Natural killer cell treated with Interleukin-12 subunit alpha and Interleukin-12 subunit beta and Interleukin-15 and Interleukin-18, amount 100 ng/mL, for 72 hours (primary cell): Measurements from ENCODE around the gene MRPL44. TPM values are rescaled to one million over a fixed set of nuclear protein-coding genes. Genes with fewer than 3 reads are reported as not detected.
"Not testable (repeated sequence)": the region's sequence is repeated elsewhere in the genome, so short reads cannot be mapped to it uniquely, and the experiment has no call there.

Experiments used
- ATAC-seq, 2 donors: fragments of 150-1000 bp; cut with Tn5 transposase in 1 of 2; sonication (Bioruptor Pico), chemical (Tn5 transposase) in 1 of 2; 2 replicates each; pipeline ENCODE4 v1.10.0; 2021
- DNase-seq: peaks from one replicate; pipeline ENCODE4 v3.0.0; 2022; ENCODE audit warnings: low spot score
- H3K27ac Mint-ChIP-seq, 2 donors: 1 replicate in 1 of 2; 2 replicates in 1 of 2; pipeline ENCODE4 v1.8.0; 2022; ENCODE audit warnings: mixed read lengths in 2 of 2, mild to moderate bottlenecking in 1 of 2, moderate library complexity in 1 of 2
- H3K27me3 Mint-ChIP-seq, 2 donors: 1 replicate in 1 of 2; 2 replicates in 1 of 2; pipeline ENCODE4 v1.8.0; 2022; ENCODE audit warnings: mixed read lengths in 2 of 2
- H3K36me3 Mint-ChIP-seq: one replicate; pipeline ENCODE4 v1.8.0; 2022; ENCODE audit warnings: mixed read lengths
- H3K4me1 Mint-ChIP-seq, 2 donors: 1 replicate in 1 of 2; 2 replicates in 1 of 2; pipeline ENCODE4 v1.8.0; 2022; ENCODE audit warnings: low read depth in 2 of 2, mixed read lengths in 2 of 2, mild to moderate bottlenecking in 1 of 2
- H3K4me3 Mint-ChIP-seq: one replicate; pipeline ENCODE4 v1.8.0; 2022; ENCODE audit warnings: mixed read lengths
- H3K9me3 Mint-ChIP-seq: 2 replicates; pipeline ENCODE4 v1.8.0; 2022; ENCODE audit warnings: mixed read lengths
- total RNA-seq, 2 donors: library from RNA; stranded (reverse); gene quantifications; one replicate each; pipeline ENCODE4 v1.2.3, GENCODE V29; 2022

The MRPL44 gene
- total RNA-seq, 2 donors from 2014 or later = 29.0 to 29.1 TPM

DNA sequence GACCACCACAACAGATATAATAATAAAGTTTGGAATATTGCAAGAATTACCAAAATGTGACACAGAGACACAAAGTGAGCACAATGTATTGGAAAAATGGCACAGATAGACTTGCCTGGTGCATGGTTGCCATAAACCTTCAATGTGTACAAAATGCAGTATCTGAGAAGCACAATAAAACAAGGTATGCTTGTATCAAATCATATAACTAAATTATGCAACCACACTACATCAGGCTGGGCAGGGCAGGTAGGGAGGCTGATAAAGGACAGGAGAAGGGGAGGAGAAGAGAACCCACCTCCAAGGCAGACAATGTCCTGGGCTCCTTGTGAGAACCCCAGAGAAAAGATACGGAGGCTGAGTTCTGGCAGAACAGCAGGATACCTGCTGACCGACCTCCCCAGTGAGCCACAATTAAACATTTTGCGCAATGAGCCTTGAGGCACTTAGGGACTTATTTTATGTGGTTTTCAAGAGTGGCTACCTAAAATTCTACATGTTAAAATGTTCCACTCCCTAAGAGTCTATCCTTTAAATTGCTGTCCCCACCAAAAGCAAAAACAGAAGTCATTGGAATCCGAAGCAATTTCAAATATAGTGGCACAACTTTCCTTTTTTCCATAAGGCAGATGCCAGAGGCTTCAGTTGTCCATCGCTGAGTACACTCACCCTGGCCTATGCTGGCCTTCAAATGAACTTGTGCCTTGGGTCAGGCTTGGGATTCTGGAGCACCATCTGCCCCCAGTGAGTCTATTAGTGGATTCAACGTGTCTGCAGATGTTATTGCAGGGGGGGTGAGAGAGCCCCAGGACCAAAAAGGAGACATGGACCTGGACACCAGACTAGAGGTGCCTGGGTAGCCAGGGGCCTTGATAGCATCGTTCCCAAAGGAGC lies 28.9 kb upstream of the MRPL44 start:
- Mint-ChIP-seq H3K9me3 (no peaks in the 10 kb centered on the region), H3K27ac (no peak overlapping the region), H3K36me3 (no peaks in the 10 kb centered on the region), H3K4me3 (no peak overlapping the region), H3K4me1 (peaks cover 27 to 44% of the 10 kb centered on the region in 2 donors), H3K27me3 (no peaks in the 10 kb centered on the region)
- DNase-seq (no peak), ATAC-seq (no peak)

DNA sequence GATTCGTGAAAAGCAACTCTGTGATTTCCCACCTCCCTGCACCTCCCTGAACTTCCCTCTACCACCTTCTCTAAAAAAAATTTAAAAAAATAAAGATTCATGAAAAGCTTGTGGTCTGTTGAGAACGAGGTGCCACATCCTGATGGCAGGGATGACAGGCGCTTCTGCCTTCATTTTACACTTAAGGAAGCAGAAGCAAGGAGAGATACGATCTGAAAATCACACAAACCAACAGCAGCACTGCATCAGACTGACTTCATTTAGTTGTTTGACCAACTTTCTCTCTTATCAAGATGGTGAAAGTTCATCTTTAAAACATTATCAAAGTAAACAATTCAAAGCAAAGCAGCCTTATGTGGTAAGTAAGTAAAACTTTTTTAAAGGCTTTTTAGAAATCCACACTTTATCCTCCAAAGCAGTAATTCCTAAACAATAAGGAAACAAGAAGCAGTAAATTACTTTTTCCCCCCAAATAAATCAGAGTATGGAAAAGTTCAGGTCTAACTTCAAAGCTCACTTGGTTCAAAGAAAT lies 27.6 kb upstream of the MRPL44 start:
- no peak for DNase-seq
- Mint-ChIP-seq H3K36me3 (no peaks in the 10 kb centered on the region), H3K27me3 (no peaks in the 10 kb centered on the region), H3K9me3 (no peaks in the 10 kb centered on the region), H3K4me1 (peaks cover 32 to 48% of the 10 kb centered on the region in 2 donors), H3K27ac (peak overlapping the region; percentile 49 to 83), H3K4me3 (peak overlapping the region; percentile 45)
- ATAC-seq = peak; percentile 62 to 75

DNA sequence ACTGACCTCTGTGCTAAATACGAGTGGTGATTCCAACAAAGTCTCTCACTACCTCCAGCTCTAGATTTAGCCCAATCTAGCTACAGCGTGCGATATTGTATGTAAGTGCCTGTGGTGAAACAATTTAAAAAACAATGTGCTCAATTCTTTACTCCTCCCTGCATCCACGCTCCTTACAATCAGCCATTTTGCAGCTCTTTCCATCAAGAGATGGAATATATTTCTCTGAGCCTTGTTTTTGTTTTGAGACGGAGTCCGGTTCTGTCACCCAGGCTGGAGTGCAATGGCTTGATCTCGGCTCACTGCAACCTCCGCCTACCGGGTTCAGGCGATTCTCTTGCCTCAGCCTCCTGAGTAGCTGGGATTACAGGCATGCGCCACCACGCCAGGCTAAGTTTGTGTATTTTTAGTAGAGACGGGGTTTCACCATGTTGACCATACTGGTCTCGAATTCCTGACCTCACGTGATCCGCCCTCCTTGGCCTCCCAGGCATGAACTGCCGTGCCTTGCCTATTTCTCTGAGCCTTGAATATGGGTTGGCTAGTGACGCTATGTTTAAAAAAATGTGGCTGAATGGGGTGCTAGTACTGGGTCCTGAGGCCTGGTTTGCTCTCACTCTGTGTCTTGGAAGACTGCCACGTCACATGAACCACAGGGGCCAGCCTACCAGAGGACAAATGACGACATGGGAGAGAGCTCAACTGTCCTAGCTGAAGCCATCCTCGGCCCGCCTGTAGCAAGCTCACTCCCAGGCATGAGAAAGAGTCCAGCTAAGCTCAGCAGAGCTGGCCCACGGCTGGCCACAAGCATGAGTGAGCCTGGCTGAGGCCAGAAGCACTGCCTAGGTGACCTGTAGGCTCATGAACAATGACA lies 26.9 kb upstream of the MRPL44 start:
- DNase-seq = no peak
- ATAC-seq = peak; percentile 40 to 73
- peaks cover 37 to 54% of the 10 kb centered on the region in 2 donors for H3K4me1 Mint-ChIP-seq
- no peaks in the 10 kb centered on the region for H3K27me3 Mint-ChIP-seq
- H3K9me3 Mint-ChIP-seq = no peaks in the 10 kb centered on the region
- no peaks in the 10 kb centered on the region for H3K36me3 Mint-ChIP-seq
- H3K27ac Mint-ChIP-seq = peak overlapping the region in 1 of 2 donors; percentile 83
- peak overlapping the region; percentile 25 for H3K4me3 Mint-ChIP-seq

DNA sequence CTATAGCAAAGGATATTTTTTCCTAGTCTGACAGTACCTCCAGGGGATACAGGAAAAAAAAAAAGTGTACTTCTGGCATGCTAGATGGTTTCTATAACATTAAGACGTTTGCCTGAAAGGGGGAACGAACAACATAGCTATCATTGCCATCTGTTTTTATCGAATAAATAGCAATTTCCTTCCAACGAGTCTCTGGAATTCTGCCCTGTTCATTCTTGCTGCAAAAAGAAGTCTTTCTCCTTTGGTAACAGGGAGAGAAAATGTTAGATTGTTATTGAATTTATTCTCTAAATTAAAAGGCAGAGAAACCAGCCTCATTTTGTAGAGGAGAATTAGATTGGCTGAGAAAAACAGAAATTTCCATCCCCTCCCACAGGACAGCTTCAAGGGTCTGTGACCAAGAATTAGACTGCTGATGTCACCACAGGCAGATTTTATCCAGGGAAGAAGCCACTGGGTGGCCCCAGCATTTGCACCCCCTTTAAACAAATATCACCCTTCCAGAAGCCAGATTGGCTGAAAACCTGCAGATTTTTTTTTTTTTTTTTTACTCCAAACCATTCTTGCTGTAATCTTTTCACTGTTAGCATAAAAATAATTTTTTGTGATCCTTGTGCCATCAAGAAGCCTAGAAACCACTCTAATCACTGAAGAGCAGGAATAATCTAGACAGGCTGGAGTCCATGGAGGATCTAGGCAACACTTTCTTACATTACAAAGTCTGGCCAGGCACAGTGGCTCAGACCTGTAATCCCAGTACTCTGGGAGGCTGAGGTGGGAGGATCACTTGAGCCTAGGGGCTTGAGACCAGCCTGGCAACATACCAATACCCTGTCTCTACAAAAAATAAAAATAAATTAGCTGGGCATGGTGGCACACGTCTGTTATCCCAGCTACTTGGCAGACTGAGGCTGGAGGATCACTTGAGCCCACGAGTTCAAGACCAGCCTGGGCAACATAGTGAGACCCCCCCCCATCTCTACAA lies 24.2 kb upstream of the MRPL44 start:
- peaks cover 36 to 61% of the 10 kb centered on the region in 2 donors for H3K4me1 Mint-ChIP-seq
- ATAC-seq = no peak

DNA sequence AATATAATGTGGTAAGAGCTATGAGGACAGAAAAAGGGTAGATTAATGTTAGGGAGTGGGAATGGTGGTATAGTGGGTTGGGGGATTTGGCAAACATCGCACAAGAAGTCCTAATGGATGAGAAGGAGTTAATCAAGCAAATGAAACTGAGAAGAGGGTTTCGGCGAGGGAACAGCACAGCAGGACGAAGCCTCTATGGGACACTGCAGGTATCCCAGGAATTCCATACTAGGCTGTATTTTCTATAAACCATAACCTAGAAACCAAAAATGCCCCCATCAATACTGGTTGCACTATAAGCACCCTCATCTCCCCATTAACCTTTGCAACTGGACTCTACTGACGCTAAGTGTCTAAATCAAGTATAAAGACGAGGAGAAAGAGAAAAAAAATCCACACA lies 22.4 kb upstream of the MRPL44 start:
- Mint-ChIP-seq H3K27me3 (no peaks in the 10 kb centered on the region), H3K4me3 (no peak overlapping the region), H3K9me3 (no peaks in the 10 kb centered on the region), H3K36me3 (peaks cover 6% of the 10 kb centered on the region), H3K27ac (no peak overlapping the region), H3K4me1 (peaks cover 38 to 59% of the 10 kb centered on the region in 2 donors)
- DNase-seq (no peak), ATAC-seq (no peak)

More for the DNA sequence above, 24.2 kb upstream of the MRPL44 start:
- Mint-ChIP-seq H3K27ac (no peak overlapping the region), H3K4me3 (no peak overlapping the region), H3K36me3 (no peaks in the 10 kb centered on the region), H3K9me3 (no peaks in the 10 kb centered on the region), H3K27me3 (no peaks in the 10 kb centered on the region)
- DNase-seq = no peak

DNA sequence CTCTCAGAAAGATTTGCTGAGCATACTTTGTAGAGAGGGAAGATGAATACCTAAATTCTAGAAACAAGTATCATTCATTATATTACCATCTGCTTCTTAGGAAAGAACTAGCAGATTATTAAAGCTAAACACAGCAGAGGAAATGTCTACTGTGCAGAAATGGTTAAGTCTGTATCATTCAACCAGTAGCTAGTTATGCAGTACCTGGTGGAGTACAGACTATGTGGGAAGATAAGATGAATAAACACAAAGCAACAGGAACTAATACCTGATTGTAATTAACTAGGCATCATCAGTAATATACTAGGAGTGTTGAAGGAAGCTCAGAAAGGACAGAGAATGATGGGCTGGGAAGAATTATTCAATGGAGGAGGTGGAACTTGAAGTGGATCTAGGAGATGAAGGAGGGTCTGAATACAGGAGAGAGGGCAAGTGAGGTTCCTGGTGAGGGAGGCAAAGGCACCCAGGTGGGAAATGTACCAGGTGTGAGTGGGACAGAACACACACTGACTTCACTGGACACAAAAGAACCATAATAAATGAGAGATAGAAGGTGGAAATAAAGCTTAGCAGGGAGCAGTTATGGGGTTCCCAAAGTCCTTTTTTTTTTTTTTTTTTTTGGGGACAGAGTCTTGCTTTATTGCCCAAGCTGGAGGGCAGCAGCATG lies 21.7 kb upstream of the MRPL44 start:
- Mint-ChIP-seq H3K27ac (peak overlapping the region in 1 of 2 donors; percentile 13), H3K4me1 (peaks cover 31 to 52% of the 10 kb centered on the region in 2 donors)
- no peak for DNase-seq

DNA sequence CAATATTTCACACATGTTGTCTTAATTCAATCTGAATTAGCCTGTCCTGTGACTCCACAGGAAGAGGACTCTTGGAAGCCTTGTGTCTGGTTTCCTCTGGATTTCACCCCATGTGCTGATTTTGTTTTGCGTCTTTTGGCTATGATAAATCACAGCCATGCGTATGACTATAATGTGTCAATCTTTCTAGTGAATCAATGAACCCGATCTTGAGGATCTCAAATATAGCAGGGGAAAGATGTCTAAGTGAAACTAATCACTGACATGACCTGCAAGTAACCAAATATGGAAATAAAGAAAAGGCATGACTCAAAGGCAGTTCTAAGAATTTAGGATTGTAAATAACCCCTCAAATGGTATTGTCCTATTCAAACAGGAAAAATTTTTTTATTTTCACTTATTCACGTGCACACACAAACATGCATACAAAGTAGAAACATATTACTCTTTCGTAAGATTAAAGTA lies 20.4 kb upstream of the MRPL44 start:
- DNase-seq = no peak
- peaks cover 3% of the 10 kb centered on the region for H3K9me3 Mint-ChIP-seq
- no peak overlapping the region for H3K4me3 Mint-ChIP-seq
- H3K27ac Mint-ChIP-seq = no peak overlapping the region
- H3K4me1 Mint-ChIP-seq = peaks cover 38 to 57% of the 10 kb centered on the region in 2 donors
- peaks cover 11% of the 10 kb centered on the region for H3K36me3 Mint-ChIP-seq
- ATAC-seq = no peak
- H3K27me3 Mint-ChIP-seq = no peaks in the 10 kb centered on the region

More for the DNA sequence above, 21.7 kb upstream of the MRPL44 start:
- H3K4me3 Mint-ChIP-seq = no peak overlapping the region
- H3K9me3 Mint-ChIP-seq = no peaks in the 10 kb centered on the region
- no peak for ATAC-seq
- no peaks in the 10 kb centered on the region for H3K27me3 Mint-ChIP-seq
- peaks cover 6% of the 10 kb centered on the region for H3K36me3 Mint-ChIP-seq

DNA sequence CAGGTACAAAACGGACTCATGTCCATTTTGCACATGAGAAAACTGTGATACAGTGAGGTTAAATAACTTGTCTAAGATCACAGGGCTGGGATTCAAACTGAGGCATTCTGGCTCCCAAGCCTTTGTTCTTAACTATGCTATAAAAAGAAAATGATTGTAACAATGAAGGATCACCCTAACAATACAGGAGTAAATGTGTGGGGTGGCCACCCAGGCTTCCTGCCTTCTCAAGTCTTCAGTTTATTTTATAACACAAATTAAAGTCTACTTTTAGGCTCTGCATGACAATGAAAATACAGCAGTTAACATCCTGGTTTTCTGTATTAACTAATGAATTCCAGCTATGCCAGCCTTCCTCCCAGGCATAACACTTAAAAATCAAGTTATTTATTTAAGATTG lies 19.7 kb upstream of the MRPL44 start:
- peaks cover 3% of the 10 kb centered on the region for H3K9me3 Mint-ChIP-seq
- peaks cover 11% of the 10 kb centered on the region for H3K36me3 Mint-ChIP-seq
- peaks cover 40 to 59% of the 10 kb centered on the region in 2 donors for H3K4me1 Mint-ChIP-seq
- H3K4me3 Mint-ChIP-seq = no peak overlapping the region
- no peak overlapping the region for H3K27ac Mint-ChIP-seq
- no peak for ATAC-seq
- no peaks in the 10 kb centered on the region for H3K27me3 Mint-ChIP-seq
- no peak for DNase-seq

DNA sequence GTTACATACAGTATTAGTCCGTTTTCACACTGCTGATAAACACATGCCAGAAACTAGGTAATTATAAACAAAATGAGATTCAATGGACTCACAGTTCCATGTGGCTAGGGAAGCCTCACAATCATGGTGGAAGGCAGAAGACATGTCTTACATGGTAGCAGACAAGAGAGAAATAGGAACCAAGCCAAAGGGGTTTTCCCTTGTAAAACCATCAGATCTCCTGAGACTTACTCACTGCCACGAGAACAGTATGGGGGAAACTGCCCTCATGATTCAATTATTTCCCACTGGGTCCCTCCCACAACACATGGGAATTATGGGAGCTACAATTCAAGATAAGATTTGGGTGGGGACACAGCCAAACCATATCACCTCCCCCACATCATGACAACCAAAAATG lies 17.8 kb upstream of the MRPL44 start:
- ATAC-seq, DNase-seq, H3K9me3 Mint-ChIP-seq, H3K27me3 Mint-ChIP-seq: not testable (repeated sequence)
- H3K27ac Mint-ChIP-seq = peak overlapping the region in 1 of 2 donors; percentile 61
- peak overlapping the region; percentile 19 for H3K4me3 Mint-ChIP-seq
- H3K36me3 Mint-ChIP-seq = peaks cover 11% of the 10 kb centered on the region
- peaks cover 41 to 62% of the 10 kb centered on the region in 2 donors for H3K4me1 Mint-ChIP-seq

DNA sequence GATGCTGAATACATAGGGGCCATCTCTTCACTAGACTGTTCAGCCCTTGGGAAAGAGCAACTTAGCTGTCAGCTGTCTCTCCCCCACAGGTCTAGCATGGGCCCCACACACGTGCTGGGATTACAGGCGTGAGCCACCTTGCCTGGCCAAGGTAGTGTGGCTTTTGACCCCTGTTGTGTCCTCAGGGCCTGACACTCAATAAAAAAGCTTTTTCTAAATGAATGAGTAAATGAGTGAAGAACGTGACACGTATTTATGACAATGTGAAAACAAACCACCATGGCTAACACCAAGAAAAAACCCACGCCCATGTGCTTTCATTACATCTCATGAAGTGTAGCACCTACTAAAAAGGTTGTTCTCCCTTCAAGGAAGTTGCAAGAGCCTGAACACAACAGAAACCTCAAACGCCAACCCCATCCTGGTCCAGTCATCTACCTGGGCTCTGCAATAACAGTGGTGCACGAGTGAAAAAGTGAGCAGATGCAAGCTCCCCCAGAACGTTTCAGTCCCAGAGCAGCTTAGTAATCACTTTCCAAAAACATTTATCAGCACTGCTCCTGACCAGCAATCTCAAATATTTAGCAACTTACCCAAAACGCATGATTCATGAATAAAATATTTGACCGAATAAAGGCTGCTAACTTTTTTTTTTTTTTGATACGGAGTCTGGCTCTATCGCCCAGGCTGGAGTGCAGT lies 15.5 kb upstream of the MRPL44 start:
- Mint-ChIP-seq H3K36me3 (peaks cover 11% of the 10 kb centered on the region), H3K9me3 (peaks cover 3% of the 10 kb centered on the region), H3K4me1 (peaks cover 35 to 54% of the 10 kb centered on the region in 2 donors), H3K27me3 (peaks cover 0 to 2% of the 10 kb centered on the region in 2 donors), H3K4me3 (peak overlapping the region; percentile 82), H3K27ac (peak overlapping the region; percentile 89 to 96)
- DNase-seq = peak; percentile 83
- peak; percentile 90 to 92 for ATAC-seq

DNA sequence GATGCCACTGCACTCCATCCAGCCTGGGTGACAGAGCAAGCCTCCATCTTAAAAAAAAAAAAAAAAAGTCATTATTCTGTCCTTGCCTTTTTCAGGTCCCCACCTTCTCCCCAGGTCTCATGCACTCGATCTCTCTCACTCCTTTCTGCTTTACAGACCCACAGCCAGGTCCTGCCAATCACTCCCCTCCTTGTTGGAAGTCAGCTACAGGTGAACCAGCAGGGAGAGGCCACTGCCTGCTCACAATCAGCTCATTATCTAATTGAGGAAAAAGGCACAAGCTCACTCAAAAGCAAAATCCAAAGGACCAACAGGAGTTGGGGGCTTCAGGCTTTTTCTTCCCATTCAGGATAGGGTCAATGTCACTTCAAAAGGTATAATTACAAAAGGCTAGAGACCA lies 14.1 kb upstream of the MRPL44 start:
- H3K27ac Mint-ChIP-seq = peak overlapping the region; percentile 56 to 84
- H3K36me3 Mint-ChIP-seq = peaks cover 11% of the 10 kb centered on the region
- no peak for ATAC-seq
- H3K4me1 Mint-ChIP-seq = peaks cover 31 to 46% of the 10 kb centered on the region in 2 donors
- DNase-seq = no peak
- H3K27me3 Mint-ChIP-seq = peaks cover 0 to 4% of the 10 kb centered on the region in 2 donors
- peak overlapping the region; percentile 75 for H3K4me3 Mint-ChIP-seq
- peaks cover 3% of the 10 kb centered on the region for H3K9me3 Mint-ChIP-seq

DNA sequence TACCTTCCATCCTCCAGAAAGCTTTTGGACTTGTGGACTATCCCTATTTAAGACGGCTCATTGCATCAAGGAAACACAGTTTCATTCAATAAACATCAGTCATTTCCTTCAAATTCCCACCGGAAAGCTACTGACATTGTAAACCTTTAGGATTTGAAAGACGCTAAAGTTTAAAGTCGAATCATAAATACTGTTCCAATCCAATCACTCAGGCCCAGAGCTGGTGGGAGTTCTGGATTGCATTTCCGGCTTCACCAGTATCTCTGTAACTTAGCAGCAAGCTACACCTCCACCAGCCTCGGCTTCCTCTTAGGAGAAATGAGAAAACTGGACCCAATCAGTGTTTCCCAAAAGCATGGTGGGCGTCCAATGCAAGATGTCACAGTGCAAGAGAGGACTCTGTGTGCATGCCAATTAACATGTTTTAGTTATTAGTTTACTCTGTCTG lies 13.7 kb upstream of the MRPL44 start:
- peak overlapping the region; percentile 75 for H3K4me3 Mint-ChIP-seq
- no peak for DNase-seq
- peaks cover 11% of the 10 kb centered on the region for H3K36me3 Mint-ChIP-seq
- H3K4me1 Mint-ChIP-seq = peaks cover 33 to 50% of the 10 kb centered on the region in 2 donors
- H3K9me3 Mint-ChIP-seq = peaks cover 3% of the 10 kb centered on the region
- no peak for ATAC-seq
- peaks cover 3 to 6% of the 10 kb centered on the region in 2 donors for H3K27me3 Mint-ChIP-seq
- peak overlapping the region; percentile 56 to 84 for H3K27ac Mint-ChIP-seq
